H9 (cell line): ENCODE data around the gene SPRR3. TPM values are rescaled to one million over a fixed set of nuclear protein-coding genes. Genes with fewer than 3 reads are reported as not detected.

Experiments used
- DNase-seq: peaks from one replicate; pipeline ENCODE4 v3.0.0-alpha.2; 2017
- H2AFZ ChIP-seq: one replicate; pipeline ENCODE4 v1.6.1; 2013; ENCODE audit warnings: mild to moderate bottlenecking, low read length, control low read depth, moderate library complexity
- H2AK5ac ChIP-seq: 2 replicates; pipeline ENCODE4 v1.6.1; 2013; ENCODE audit warnings: low read length, control low read depth, mixed read lengths; ENCODE audit not compliant: insufficient read length
- H2BK120ac ChIP-seq: one replicate; pipeline ENCODE4 v1.6.1; 2013; ENCODE audit warnings: low read depth, mild to moderate bottlenecking, low read length, control low read depth, inconsistent platforms; ENCODE audit not compliant: poor library complexity, severe bottlenecking
- H2BK12ac ChIP-seq: 2 replicates; pipeline ENCODE4 v1.6.1; 2013; ENCODE audit warnings: low read length, control low read depth, mixed read lengths, low read depth; ENCODE audit not compliant: insufficient read length
- H2BK15ac ChIP-seq: 2 replicates; pipeline ENCODE4 v1.6.1; 2013; ENCODE audit warnings: low read depth, low read length, control low read depth
- H2BK20ac ChIP-seq: one replicate; pipeline ENCODE4 v1.6.1; 2013; ENCODE audit warnings: low read depth, mild to moderate bottlenecking, low read length, control low read depth, inconsistent platforms; ENCODE audit not compliant: poor library complexity, severe bottlenecking
- H2BK5ac ChIP-seq: 2 replicates; pipeline ENCODE4 v1.6.1; 2013; ENCODE audit warnings: low read length, control low read depth, mixed read lengths; ENCODE audit not compliant: insufficient read length
- H3K14ac ChIP-seq: 2 replicates; pipeline ENCODE4 v1.6.1; 2013; ENCODE audit warnings: low read length, control low read depth; ENCODE audit not compliant: insufficient read depth
- H3K18ac ChIP-seq: 2 replicates; pipeline ENCODE4 v1.6.1; 2013; ENCODE audit warnings: low read depth, mild to moderate bottlenecking, mixed read lengths, low read length, control low read depth; ENCODE audit not compliant: insufficient read length
- H3K23ac ChIP-seq: 2 replicates; pipeline ENCODE4 v1.6.1; 2013; ENCODE audit warnings: low read length, control low read depth, mixed read lengths, low read depth; ENCODE audit not compliant: insufficient read length
- H3K23me2 ChIP-seq: 2 replicates; pipeline ENCODE4 v1.6.1; 2013; ENCODE audit warnings: low read depth, mild to moderate bottlenecking, mixed read lengths, low read length, control low read depth; ENCODE audit not compliant: insufficient read length, poor library complexity, severe bottlenecking
- H3K27ac ChIP-seq: 2 replicates; pipeline ENCODE4 v1.5.1; 2013; ENCODE audit warnings: low read length, control low read depth, mixed read lengths, low read depth; ENCODE audit not compliant: insufficient read length
- H3K27me3 ChIP-seq: 2 replicates; pipeline ENCODE4 v1.6.1; 2013; ENCODE audit warnings: low read length, control low read depth, inconsistent platforms; ENCODE audit not compliant: insufficient read depth
- H3K4ac ChIP-seq: 2 replicates; pipeline ENCODE4 v1.6.1; 2013; ENCODE audit warnings: low read depth, mild to moderate bottlenecking, control low read depth, inconsistent platforms, low read length, moderate library complexity
- H3K4me1 ChIP-seq: 2 replicates; pipeline ENCODE4 v1.6.1; 2013; ENCODE audit warnings: low read length, control low read depth, inconsistent platforms; ENCODE audit not compliant: insufficient read depth
- H3K4me2 ChIP-seq: 2 replicates; pipeline ENCODE4 v1.6.1; 2013; ENCODE audit warnings: low read length, control low read depth, mixed read lengths; ENCODE audit not compliant: insufficient read length, insufficient read depth
- H3K56ac ChIP-seq: 2 replicates; pipeline ENCODE4 v1.6.1; 2013; ENCODE audit warnings: low read depth, mild to moderate bottlenecking, mixed read lengths, low read length, control low read depth; ENCODE audit not compliant: insufficient read length
- H3K79me1 ChIP-seq: 2 replicates; pipeline ENCODE4 v1.6.1; 2013; ENCODE audit warnings: low read depth, mild to moderate bottlenecking, moderate library complexity, low read length, control low read depth, inconsistent platforms; ENCODE audit not compliant: insufficient read depth, poor library complexity, severe bottlenecking
- H3K79me2 ChIP-seq: 2 replicates; pipeline ENCODE4 v1.6.1; 2013; ENCODE audit warnings: low read length, control low read depth, inconsistent platforms; ENCODE audit not compliant: insufficient read depth
- H3K9ac ChIP-seq: 2 replicates; pipeline ENCODE4 v1.6.1; 2013; ENCODE audit warnings: low read length, control low read depth, mixed read lengths; ENCODE audit not compliant: insufficient read length; ENCODE audit errors: extremely low read depth
- H3K9me3 ChIP-seq: one replicate; pipeline ENCODE4 v1.6.1; 2013; ENCODE audit warnings: low read depth, low read length, inconsistent platforms; ENCODE audit not compliant: control insufficient read depth
- H3T11ph ChIP-seq: one replicate; pipeline ENCODE4 v1.6.1; 2013; ENCODE audit warnings: mild to moderate bottlenecking, low read length, control low read depth, inconsistent platforms
- H4K20me1 ChIP-seq: one replicate; pipeline ENCODE4 v1.6.1; 2013; ENCODE audit not compliant: control insufficient read depth, insufficient read length, insufficient read depth
- H4K5ac ChIP-seq: 2 replicates; pipeline ENCODE4 v1.6.1; 2013; ENCODE audit warnings: low read depth, mild to moderate bottlenecking, mixed read lengths, low read length, control low read depth; ENCODE audit not compliant: insufficient read length
- H4K8ac ChIP-seq: replicated peaks from 2 replicates; pipeline ENCODE4 v1.6.1; 2013; ENCODE audit warnings: low read length, control low read depth, mixed read lengths, low read depth; ENCODE audit not compliant: insufficient read length
- H4K91ac ChIP-seq: 2 replicates; pipeline ENCODE4 v1.6.1; 2013; ENCODE audit warnings: low read depth, mild to moderate bottlenecking, moderate library complexity, mixed read lengths, low read length, control low read depth; ENCODE audit not compliant: insufficient read length
- H3K27ac Mint-ChIP-seq, 3 experiments: 2 replicates in 2 of 3; 3 replicates in 1 of 3; pipeline ENCODE4 v1.8.0; 2020 to 2021; ENCODE audit warnings: mixed read lengths in 3 of 3, mild to moderate bottlenecking in 1 of 3, moderate library complexity in 1 of 3
- H3K27me3 Mint-ChIP-seq: 2 replicates; pipeline ENCODE4 v1.8.0; 2021; ENCODE audit warnings: low read depth, mild to moderate bottlenecking, moderate library complexity, mixed read lengths
- H3K36me3 Mint-ChIP-seq, 3 experiments: 2 replicates in 2 of 3; 3 replicates in 1 of 3; pipeline ENCODE4 v1.8.0; 2020 to 2021; ENCODE audit warnings: low read depth in 3 of 3, mixed read lengths in 3 of 3; ENCODE audit not compliant: insufficient read depth in 1 of 3
- H3K4me1 Mint-ChIP-seq, 2 experiments: 2 replicates each; pipeline ENCODE4 v1.8.0; 2020; ENCODE audit warnings: mixed read lengths in 2 of 2
- H3K4me3 Mint-ChIP-seq, 2 experiments: 2 replicates in 1 of 2; 3 replicates in 1 of 2; pipeline ENCODE4 v1.8.0; 2020 to 2021; ENCODE audit warnings: mild to moderate bottlenecking in 2 of 2, mixed read lengths in 2 of 2, moderate library complexity in 1 of 2
- H3K9me3 Mint-ChIP-seq, 2 experiments: 2 replicates in 1 of 2; 3 replicates in 1 of 2; pipeline ENCODE4 v1.8.0; 2020; ENCODE audit warnings: mild to moderate bottlenecking in 2 of 2, mixed read lengths in 2 of 2, moderate library complexity in 1 of 2
- CTCF ChIP-seq: fragments of 200-600 bp; sonication (generic); conservative IDR thresholded peaks from 3 replicates; pipeline ENCODE4 v1.8.0; 2021; ENCODE audit warnings: antibody characterized with exemption, mild to moderate bottlenecking
- WGBS: extraction: QIAGEN DNeasy Blood & Tissue Kit; methylation state at CpG from one replicate; pipeline ENCODE4 v1.1.7; 2013; ENCODE audit warnings: missing lambda C conversion rate, low lambda C conversion rate, mixed read lengths; ENCODE audit not compliant: insufficient read length; ENCODE audit errors: extremely low coverage; 5-methylcytosine and 5-hydroxymethylcytosine counted together
- total RNA-seq: library from RNA; stranded (reverse); gene quantifications from 2 replicates; pipeline ENCODE4 v1.2.1, GENCODE V29; 2021

Gene SPRR3
- total RNA-seq, 1 experiment from 2014 or later = not detected

GRCh38 chr1:152997901-152998300, 3.6 kb upstream of the SPRR3 start:
- Mint-ChIP-seq H3K9me3 (peaks cover 12 to 16% of the 10 kb centered on the region in 2 experiments; a peak in 4 of 5 replicates), H3K4me1 (peaks cover 10 to 19% of the 10 kb centered on the region in 2 experiments), H3K4me3 (no peak overlapping the region), H3K27me3 (peaks cover 5% of the 10 kb centered on the region; the same call in 1 of the 2 replicates), H3K36me3 (peaks cover 0 to 8% (median 0%) of the 10 kb centered on the region in 3 experiments; a peak in 3 of 7 replicates), H3K27ac (no peak overlapping the region)
- H3K79me1 ChIP-seq = no peaks in the 10 kb centered on the region
- H2BK20ac ChIP-seq = no peak overlapping the region
- no peaks in the 10 kb centered on the region for H3K23me2 ChIP-seq
- H3K27me3 ChIP-seq = no peaks in the 10 kb centered on the region; the same call in 1 of the 2 replicates
- no peak overlapping the region for H3K27ac ChIP-seq
- no peaks in the 10 kb centered on the region; the same call in 1 of the 2 replicates for H3K4me1 ChIP-seq
- no peak for TF ChIP-seq CTCF
- no peak overlapping the region for H2BK120ac ChIP-seq
- no peak overlapping the region for H3K18ac ChIP-seq
- H4K5ac ChIP-seq = no peak overlapping the region
- no peak overlapping the region for H3K23ac ChIP-seq
- no peak overlapping the region for H3K4ac ChIP-seq
- H3K79me2 ChIP-seq = no peaks in the 10 kb centered on the region
- no peak overlapping the region for H3K4me2 ChIP-seq
- H4K91ac ChIP-seq = no peak overlapping the region
- no peak overlapping the region for H3K9ac ChIP-seq
- H3K56ac ChIP-seq = no peak overlapping the region
- H3K14ac ChIP-seq = no peak overlapping the region
- no peak overlapping the region for H4K8ac ChIP-seq
- no peaks in the 10 kb centered on the region for H4K20me1 ChIP-seq
- H3K9me3 ChIP-seq = no peaks in the 10 kb centered on the region
- H2AK5ac ChIP-seq = no peak overlapping the region
- no peak overlapping the region for H3T11ph ChIP-seq
- no peak overlapping the region for H2AFZ ChIP-seq
- no peak for DNase-seq
- no peak overlapping the region for H2BK5ac ChIP-seq
- H2BK15ac ChIP-seq = no peak overlapping the region
- no peak overlapping the region for H2BK12ac ChIP-seq
- WGBS = no CpG with 5 or more reads among the region's 7 CpGs
